ENCODE data around the gene CACNB2.

Gene CACNB2

DNA sequence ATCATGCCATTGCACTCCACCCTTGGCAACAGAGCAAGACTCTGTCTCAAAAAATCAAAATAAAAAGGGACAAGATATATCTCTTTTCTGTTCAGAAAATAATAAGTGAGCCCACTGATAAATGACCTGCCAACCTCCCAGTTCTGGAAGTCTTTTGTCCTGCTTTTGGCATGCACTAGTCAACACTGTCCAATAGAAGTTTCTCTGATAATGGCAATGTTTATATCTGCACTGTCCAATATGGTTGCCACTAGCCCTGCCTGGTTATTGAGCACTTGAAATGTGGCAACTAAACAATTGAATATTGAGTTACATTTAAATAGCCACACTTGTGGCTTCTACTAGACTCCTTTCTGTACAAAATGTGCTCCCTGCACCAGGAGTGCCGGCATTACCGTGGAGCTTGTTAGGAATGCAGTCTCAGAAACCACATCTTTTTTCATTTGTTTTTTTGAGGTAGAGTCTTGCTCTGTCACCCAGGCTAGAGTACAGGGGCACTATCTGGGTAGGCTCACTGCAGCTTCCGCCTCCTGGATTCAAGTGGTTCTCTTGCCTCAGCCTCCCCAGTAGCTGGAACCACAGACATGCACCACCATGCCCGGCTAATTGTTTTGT is 229.7 kb downstream of the CACNB2 start:
- TF ChIP-seq GABPA (IDR thresholded peaks at IDR 0.05; ENCODE audit: low read depth) (no peak), REST (IDR thresholded peaks at IDR 0.05; ENCODE audit: insufficient replicate concordance, low read depth) (no peak), SPI1 (IDR thresholded peaks at IDR 0.05; ENCODE audit: borderline replicate concordance, low read depth) (no peak), POLR2AphosphoS5 (IDR thresholded peaks at IDR 0.05; ENCODE audit: low read depth) (no peak)
- TF ChIP-seq, protein P1, sequence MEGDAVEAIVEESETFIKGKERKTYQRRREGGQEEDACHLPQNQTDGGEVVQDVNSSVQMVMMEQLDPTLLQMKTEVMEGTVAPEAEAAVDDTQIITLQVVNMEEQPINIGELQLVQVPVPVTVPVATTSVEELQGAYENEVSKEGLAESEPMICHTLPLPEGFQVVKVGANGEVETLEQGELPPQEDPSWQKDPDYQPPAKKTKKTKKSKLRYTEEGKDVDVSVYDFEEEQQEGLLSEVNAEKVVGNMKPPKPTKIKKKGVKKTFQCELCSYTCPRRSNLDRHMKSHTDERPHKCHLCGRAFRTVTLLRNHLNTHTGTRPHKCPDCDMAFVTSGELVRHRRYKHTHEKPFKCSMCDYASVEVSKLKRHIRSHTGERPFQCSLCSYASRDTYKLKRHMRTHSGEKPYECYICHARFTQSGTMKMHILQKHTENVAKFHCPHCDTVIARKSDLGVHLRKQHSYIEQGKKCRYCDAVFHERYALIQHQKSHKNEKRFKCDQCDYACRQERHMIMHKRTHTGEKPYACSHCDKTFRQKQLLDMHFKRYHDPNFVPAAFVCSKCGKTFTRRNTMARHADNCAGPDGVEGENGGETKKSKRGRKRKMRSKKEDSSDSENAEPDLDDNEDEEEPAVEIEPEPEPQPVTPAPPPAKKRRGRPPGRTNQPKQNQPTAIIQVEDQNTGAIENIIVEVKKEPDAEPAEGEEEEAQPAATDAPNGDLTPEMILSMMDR (IDR thresholded peaks at IDR 0.05; ENCODE audit: insufficient read depth, low read length) = no peak
- Histone ChIP-seq H3K27me3 (ENCODE audit: insufficient read depth, poor library complexity, severe bottlenecking) (no peaks in the 10 kb centered on the region), H3K27ac (replicated peaks) (no peak overlapping the region), H3K4me3 (replicated peaks; ENCODE audit: insufficient read depth, low read length) (no peak overlapping the region)
- DNase-seq (ENCODE audit: low read depth in 1 of 2, low spot score in 1 of 2) = no peak

- H3K27ac ChIP-seq (replicated peaks) = no peak overlapping the region
- TF ChIP-seq SPI1 (IDR thresholded peaks at IDR 0.05; ENCODE audit: borderline replicate concordance, low read depth) (no peak), POLR2AphosphoS5 (IDR thresholded peaks at IDR 0.05; ENCODE audit: low read depth) (no peak), REST (IDR thresholded peaks at IDR 0.05; ENCODE audit: insufficient replicate concordance, low read depth) (no peak), GABPA (IDR thresholded peaks at IDR 0.05; ENCODE audit: low read depth) (no peak)
- TF ChIP-seq, protein P1 (IDR thresholded peaks at IDR 0.05; ENCODE audit: insufficient read depth, low read length) = no peak
- DNase-seq (ENCODE audit: low read depth in 1 of 2, low spot score in 1 of 2) = no peak
- H3K4me3 ChIP-seq (replicated peaks; ENCODE audit: insufficient read depth, low read length) = no peak overlapping the region
- H3K27me3 ChIP-seq (ENCODE audit: insufficient read depth, poor library complexity, severe bottlenecking) = no peaks in the 10 kb centered on the region
These were observed 236.4 kb downstream of the CACNB2 start for GRCh38 chr10:18376650-18377049.

GRCh38 chr10:18377898-18378297 is 237.7 kb downstream of the CACNB2 start:
- no peak for DNase-seq (ENCODE audit: low read depth in 1 of 2, low spot score in 1 of 2)
- TF ChIP-seq SPI1 (IDR thresholded peaks at IDR 0.05; ENCODE audit: borderline replicate concordance, low read depth) (no peak), POLR2AphosphoS5 (IDR thresholded peaks at IDR 0.05; ENCODE audit: low read depth) (no peak), GABPA (IDR thresholded peaks at IDR 0.05; ENCODE audit: low read depth) (no peak), REST (IDR thresholded peaks at IDR 0.05; ENCODE audit: insufficient replicate concordance, low read depth) (no peak)
- TF ChIP-seq, protein P1 (IDR thresholded peaks at IDR 0.05; ENCODE audit: insufficient read depth, low read length) = no peak
- H3K4me3 ChIP-seq (replicated peaks; ENCODE audit: insufficient read depth, low read length) = no peak overlapping the region

More at GRCh38 chr10:18377898-18378297, 237.7 kb downstream of the CACNB2 start:
- Histone ChIP-seq H3K27me3 (ENCODE audit: insufficient read depth, poor library complexity, severe bottlenecking) (no peaks in the 10 kb centered on the region), H3K27ac (replicated peaks) (no peak overlapping the region)

Measured in HL-60 (cell line).